Gastroesophageal sphincter (tissue), 3 donors: ENCODE results near the gene FER.

Experiments
- POLR2A ChIP-seq, 2 donors: fragments of 450-650 bp; IDR thresholded peaks; one replicate each; pipeline ENCODE4 v1.6.1; 2017; ENCODE audit warnings: antibody characterized with exemption in 2 of 2, mild to moderate bottlenecking in 2 of 2, moderate library complexity in 1 of 2
- POLR2AphosphoS5 ChIP-seq: sonication (generic); formaldehyde crosslinking; IDR thresholded peaks from one replicate; pipeline ENCODE4 v1.6.1; 2017; ENCODE audit warnings: antibody characterized with exemption
- TF ChIP-seq, protein P1 (sequence below), 4 experiments: fragments of 200-600 bp in 2 of 4; fragments of 450-650 bp in 2 of 4; sonication (generic) in 1 of 4; IDR thresholded peaks; one replicate each; pipeline ENCODE4 v1.5.1; 2017 to 2019; ENCODE audit warnings: antibody characterized with exemption in 4 of 4, mild to moderate bottlenecking in 2 of 4, moderate library complexity in 2 of 4

DNA sequence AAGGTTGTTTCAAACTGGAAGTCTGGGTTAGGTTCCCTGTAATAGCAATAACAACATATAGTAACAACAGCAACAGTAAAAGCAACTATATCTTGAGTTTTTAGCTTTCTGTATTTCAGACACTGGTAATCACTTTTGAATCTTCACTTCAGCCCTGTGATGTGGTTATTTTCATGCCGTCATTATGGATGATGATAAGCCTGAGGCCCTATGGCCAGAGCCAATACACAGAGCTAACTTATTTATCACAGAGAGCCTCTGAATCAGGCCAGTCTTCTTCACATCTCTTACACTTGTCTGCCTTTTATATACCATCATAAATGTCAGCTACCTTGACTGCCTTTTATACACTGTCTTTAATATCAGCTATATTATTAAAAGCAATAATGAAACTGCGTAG lies 329.0 kb downstream of the FER start:
- TF ChIP-seq, protein P1, sequence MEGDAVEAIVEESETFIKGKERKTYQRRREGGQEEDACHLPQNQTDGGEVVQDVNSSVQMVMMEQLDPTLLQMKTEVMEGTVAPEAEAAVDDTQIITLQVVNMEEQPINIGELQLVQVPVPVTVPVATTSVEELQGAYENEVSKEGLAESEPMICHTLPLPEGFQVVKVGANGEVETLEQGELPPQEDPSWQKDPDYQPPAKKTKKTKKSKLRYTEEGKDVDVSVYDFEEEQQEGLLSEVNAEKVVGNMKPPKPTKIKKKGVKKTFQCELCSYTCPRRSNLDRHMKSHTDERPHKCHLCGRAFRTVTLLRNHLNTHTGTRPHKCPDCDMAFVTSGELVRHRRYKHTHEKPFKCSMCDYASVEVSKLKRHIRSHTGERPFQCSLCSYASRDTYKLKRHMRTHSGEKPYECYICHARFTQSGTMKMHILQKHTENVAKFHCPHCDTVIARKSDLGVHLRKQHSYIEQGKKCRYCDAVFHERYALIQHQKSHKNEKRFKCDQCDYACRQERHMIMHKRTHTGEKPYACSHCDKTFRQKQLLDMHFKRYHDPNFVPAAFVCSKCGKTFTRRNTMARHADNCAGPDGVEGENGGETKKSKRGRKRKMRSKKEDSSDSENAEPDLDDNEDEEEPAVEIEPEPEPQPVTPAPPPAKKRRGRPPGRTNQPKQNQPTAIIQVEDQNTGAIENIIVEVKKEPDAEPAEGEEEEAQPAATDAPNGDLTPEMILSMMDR (IDR thresholded peaks at IDR 0.05): no peak
- TF ChIP-seq POLR2AphosphoS5 (no peak), POLR2A (IDR thresholded peaks at IDR 0.05) (no peak)
